CD4-positive, alpha-beta T cell (primary cell): ENCODE results near the gene ZG16B. TPM values are rescaled to one million over a fixed set of nuclear protein-coding genes. Genes with fewer than 3 reads are reported as not detected.

Experiments
- total RNA-seq, 174 experiments: library from RNA in 2 of 174; stranded (reverse) in 2 of 174; gene quantifications; one replicate each; pipeline ENCODE4 v1.2.3 and lab custom pipeline; 2021 to 2026

Gene ZG16B
- total RNA-seq, 2 experiments from 2014 or later = not detected

Other genes with a start within 250 kb of the ZG16B start
- 10 to 100 TPM; 20.6 to 22.6 TPM for gene KCTD5, start 147.8 kb upstream of the ZG16B start, total RNA-seq
- gene PRSS27, start 110.1 kb upstream of the ZG16B start, total RNA-seq = under 1 TPM; 0.28 to 0.44 TPM
- 1,000 to 10,000 TPM; 1,187 to 1,199 TPM for gene SRRM2, start 77.7 kb upstream of the ZG16B start, total RNA-seq
- 100 to 1,000 TPM; 102 to 103 TPM for gene ELOB, start 53.0 kb upstream of the ZG16B start, total RNA-seq
- not detected for gene PRSS33, start 42.7 kb upstream of the ZG16B start, total RNA-seq
- gene PRSS41, start 31.8 kb upstream of the ZG16B start, total RNA-seq = not detected
- not detected for gene PRSS21, start 13.1 kb upstream of the ZG16B start, total RNA-seq
- 1 to 10 TPM in 1 of 2 experiments, under 1 TPM in 1; 0.93 to 1.1 TPM for gene PRSS22, start 27.9 kb downstream of the ZG16B start, total RNA-seq
- gene FLYWCH2, start 52.9 kb downstream of the ZG16B start, total RNA-seq = 1 to 10 TPM; 7.8 to 8.1 TPM
- gene FLYWCH1, start 81.6 kb downstream of the ZG16B start, total RNA-seq = 10 to 100 TPM; 84.8 to 97.0 TPM
- not detected for gene KREMEN2, start 134.0 kb downstream of the ZG16B start, total RNA-seq
- under 1 TPM; 0.39 to 0.44 TPM for gene PAQR4, start 139.0 kb downstream of the ZG16B start, total RNA-seq
- gene PKMYT1, start 150.1 kb downstream of the ZG16B start, total RNA-seq = under 1 TPM; 0.47 to 0.60 TPM
- not detected for gene CLDN9, start 182.6 kb downstream of the ZG16B start, total RNA-seq
- not detected for gene CLDN6, start 187.9 kb downstream of the ZG16B start, total RNA-seq
- gene TNFRSF12A, start 190.1 kb downstream of the ZG16B start, total RNA-seq = 1 to 10 TPM; 1.8 to 1.9 TPM
- gene HCFC1R1, start 193.6 kb downstream of the ZG16B start, total RNA-seq = 10 to 100 TPM in 1 of 2 experiments, 1 to 10 TPM in 1; 8.9 to 11.0 TPM
- 10 to 100 TPM; 12.0 to 12.9 TPM for gene THOC6, start 193.7 kb downstream of the ZG16B start, total RNA-seq
- gene BICDL2, start 206.6 kb downstream of the ZG16B start, total RNA-seq = not detected
- under 1 TPM; 0.42 to 0.80 TPM for gene MMP25, start 216.3 kb downstream of the ZG16B start, total RNA-seq
- gene IL32, start 235.3 kb downstream of the ZG16B start, total RNA-seq = 100 to 1,000 TPM; 378 to 383 TPM